Measurements from ENCODE around the gene E2F3.

GRCh38 chr6:20415712-20416454 is 14.2 kb downstream of the E2F3 start:
- TF ChIP-seq CTCF (IDR thresholded peaks at IDR 0.05): no peak
- no peak for TF ChIP-seq POLR2AphosphoS5 (IDR thresholded peaks at IDR 0.05)
- TF ChIP-seq POLR2A (IDR thresholded peaks at IDR 0.05; ENCODE audit: low read depth): no peak

Data from esophagus muscularis mucosa (tissue), 3 donors.